Hepatocyte (in vitro differentiated cells): ENCODE data around the gene JARID2.

ENCODE experiments used
- EZH2 ChIP-seq: fragments of 200-600 bp; sonication (generic); IDR thresholded peaks from 2 replicates; pipeline ENCODE4 v1.6.1; 2016; ENCODE audit warnings: antibody characterized with exemption, mild to moderate bottlenecking, borderline replicate concordance
- EZH2phosphoT487 ChIP-seq: fragments of 200-600 bp; sonication (generic); IDR thresholded peaks from one replicate; pipeline ENCODE4 v1.6.1; 2018; ENCODE audit warnings: antibody characterized with exemption, mild to moderate bottlenecking, low read depth, moderate library complexity; ENCODE audit not compliant: unreplicated experiment, severe bottlenecking
- TF ChIP-seq, protein P1 (sequence below): fragments of 200-600 bp; sonication (generic); IDR thresholded peaks from 2 replicates; pipeline ENCODE4 v1.5.1; 2016; ENCODE audit warnings: antibody characterized with exemption, mild to moderate bottlenecking; ENCODE audit not compliant: poor library complexity

DNA sequence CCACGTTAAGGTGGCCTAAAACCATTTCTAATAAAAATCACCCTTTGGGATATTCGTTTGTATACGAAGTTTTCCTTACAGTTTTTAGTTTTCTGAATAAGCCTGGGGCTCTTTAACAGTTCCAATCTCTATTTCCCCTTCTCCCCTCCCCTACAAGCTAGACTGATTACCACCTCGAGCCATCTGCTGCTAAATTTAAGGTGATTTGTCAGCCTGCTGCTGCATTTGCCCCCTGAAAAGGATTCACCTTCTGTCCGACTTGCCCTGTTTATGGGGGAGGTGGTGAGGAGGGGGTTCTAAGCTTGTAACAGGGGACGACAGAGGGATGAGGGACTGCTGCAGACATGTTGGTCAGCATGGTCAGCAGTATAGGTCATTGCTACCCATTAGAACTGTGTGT lies 146.3 kb downstream of the JARID2 start:
- TF ChIP-seq EZH2 (no peak), EZH2phosphoT487 (no peak)
- TF ChIP-seq, protein P1, sequence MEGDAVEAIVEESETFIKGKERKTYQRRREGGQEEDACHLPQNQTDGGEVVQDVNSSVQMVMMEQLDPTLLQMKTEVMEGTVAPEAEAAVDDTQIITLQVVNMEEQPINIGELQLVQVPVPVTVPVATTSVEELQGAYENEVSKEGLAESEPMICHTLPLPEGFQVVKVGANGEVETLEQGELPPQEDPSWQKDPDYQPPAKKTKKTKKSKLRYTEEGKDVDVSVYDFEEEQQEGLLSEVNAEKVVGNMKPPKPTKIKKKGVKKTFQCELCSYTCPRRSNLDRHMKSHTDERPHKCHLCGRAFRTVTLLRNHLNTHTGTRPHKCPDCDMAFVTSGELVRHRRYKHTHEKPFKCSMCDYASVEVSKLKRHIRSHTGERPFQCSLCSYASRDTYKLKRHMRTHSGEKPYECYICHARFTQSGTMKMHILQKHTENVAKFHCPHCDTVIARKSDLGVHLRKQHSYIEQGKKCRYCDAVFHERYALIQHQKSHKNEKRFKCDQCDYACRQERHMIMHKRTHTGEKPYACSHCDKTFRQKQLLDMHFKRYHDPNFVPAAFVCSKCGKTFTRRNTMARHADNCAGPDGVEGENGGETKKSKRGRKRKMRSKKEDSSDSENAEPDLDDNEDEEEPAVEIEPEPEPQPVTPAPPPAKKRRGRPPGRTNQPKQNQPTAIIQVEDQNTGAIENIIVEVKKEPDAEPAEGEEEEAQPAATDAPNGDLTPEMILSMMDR = no peak
